Measurements from ENCODE around the gene UGT2A1.

Gene UGT2A1

GRCh38 chr4:69589884-69590283 lies 63.2 kb downstream of the UGT2A1 start:
- DNase-seq (ENCODE audit: low spot score), result no peak

- no peak for DNase-seq (ENCODE audit: low spot score)
These were observed 68.9 kb downstream of the UGT2A1 start for GRCh38 chr4:69584135-69584534.

- DNase-seq (ENCODE audit: low spot score), result no peak
These were observed 69.5 kb downstream of the UGT2A1 start for GRCh38 chr4:69583543-69583942.

GRCh38 chr4:69577245-69577644 lies 75.8 kb downstream of the UGT2A1 start:
- no peak for DNase-seq (ENCODE audit: low spot score)

GRCh38 chr4:69576251-69576877 lies 76.7 kb downstream of the UGT2A1 start:
- no peak for DNase-seq (ENCODE audit: low spot score)

GRCh38 chr4:69568787-69569186 lies 84.3 kb downstream of the UGT2A1 start:
- no peak for DNase-seq (ENCODE audit: low spot score)

- DNase-seq (ENCODE audit: low spot score), result no peak
These were observed 89.6 kb downstream of the UGT2A1 start for GRCh38 chr4:69563424-69563823.

GRCh38 chr4:69549651-69550050 lies 103.4 kb downstream of the UGT2A1 start:
- no peak for DNase-seq (ENCODE audit: low spot score)

GRCh38 chr4:69546134-69546765 lies 106.8 kb downstream of the UGT2A1 start:
- DNase-seq (ENCODE audit: low spot score), result no peak

Measured in Ammon's horn (tissue), 1 donor.